GM23248 (cell line): ENCODE results near the gene UNC119B.

Experiments used
- EZH2 ChIP-seq: fragments of 200-600 bp; sonication (generic); IDR thresholded peaks from 2 replicates; pipeline ENCODE4 v1.6.1; 2018; ENCODE audit warnings: antibody characterized with exemption, mild to moderate bottlenecking; ENCODE audit not compliant: insufficient read depth, poor library complexity, severe bottlenecking
- EZH2phosphoT487 ChIP-seq: fragments of 200-600 bp; sonication (generic); IDR thresholded peaks from 2 replicates; pipeline ENCODE4 v1.6.1; 2018; ENCODE audit warnings: antibody characterized with exemption, moderate library complexity, mild to moderate bottlenecking, low read depth; ENCODE audit not compliant: insufficient read depth

- no peak for TF ChIP-seq EZH2
- TF ChIP-seq EZH2phosphoT487, result no peak
These were observed 22.5 kb upstream of the UNC119B start for GRCh38 chr12:120687578-120688289.
